ENCODE data around the gene KLK11. TPM values are rescaled to one million over a fixed set of nuclear protein-coding genes. Genes with fewer than 3 reads are reported as not detected.

The KLK11 gene
- total and polyA plus RNA-seq, 2 of the 8 experiments (the other 6 are each of a cell fraction or from before 2014, with no cell fraction given) = 0.45 TPM; not detected in 1

- POLR2A ChIA-PET (ENCODE audit: partially characterized antibody) = interaction anchor here (1.5 kb wide), 1 partner anchor 45 kb away, joined by 5 read pairs; no protein-coding TSS in a partner anchor
- no peak overlapping the region for H3K56ac ChIP-seq (replicated peaks; ENCODE audit: insufficient read length, low read depth, low read length)
- 95% methylated on average over 9 of the region's 9 CpGs; no CpG with 5 or more reads in 1 of the 2 experiments for whole genome bisulfite sequencing, 2 experiments (ENCODE audit: extremely low coverage in 1 of 2, insufficient coverage in 1 of 2, insufficient read length in 1 of 2, insufficient replicate concordance in 2 of 2, low coverage in 1 of 2, low lambda C conversion rate in 2 of 2, missing lambda C conversion rate in 1 of 2)
These were observed 53.5 kb downstream of the KLK11 start for GRCh38 chr19:50972795-50973376.

More at GRCh38 chr19:50972795-50973376, 53.5 kb downstream of the KLK11 start:
- H2BK12ac ChIP-seq (ENCODE audit: low read depth, low read length) = no peak overlapping the region
- no peaks in the 10 kb centered on the region for H3K79me1 ChIP-seq (ENCODE audit: low read depth, low read length)
- no peaks in the 10 kb centered on the region for H3K79me2 ChIP-seq (ENCODE audit: control insufficient read depth in 1 of 2, insufficient read depth in 2 of 2, low read length in 2 of 2)
- 0 out of 2 replicates have a peak overlapping the region, but pooled peaks have one; percentile 39 for H2AK5ac ChIP-seq (ENCODE audit: low read depth, low read length)
- H3K4me2 ChIP-seq (ENCODE audit: insufficient read depth in 1 of 2, low read depth in 2 of 2, low read length in 2 of 2) = no peak overlapping the region
- no peak overlapping the region for H3K23ac ChIP-seq (ENCODE audit: insufficient read length)
- no peak overlapping the region for H4K5ac ChIP-seq (ENCODE audit: insufficient read length, low read depth, low read length)
- no peak overlapping the region for H3K4me3 ChIP-seq (ENCODE audit: extremely low read depth in 1 of 4, insufficient read depth in 2 of 4, low read depth in 3 of 4, low read length in 4 of 4)
- peak overlapping the region; percentile 88 for H4K91ac ChIP-seq (replicated peaks; ENCODE audit: insufficient read length, low read length)
- CTCF ChIA-PET (ENCODE audit: partially characterized antibody) = interaction anchor here (1.0 to 2.6 kb wide), 7 partner anchors 9 to 123 kb away, joined by 3 to 10 read pairs (median 4); partner anchors contain the start of genes KLK10 and KLK7
- H4K20me1 ChIP-seq (replicated peaks in 1 of 2; ENCODE audit: control insufficient read depth in 1 of 2, insufficient read depth in 2 of 2, low read length in 2 of 2) = no peaks in the 10 kb centered on the region
- no peak for DNase-seq (ENCODE audit: low read depth in 1 of 2, low spot score in 2 of 2)
- H2BK5ac ChIP-seq (ENCODE audit: low read depth, low read length) = no peak overlapping the region
- peaks cover 4 to 27% (median 13%) of the 10 kb centered on the region in 4 experiments; a peak in 6 of 7 replicates for H3K4me1 ChIP-seq (replicated peaks in 1 of 4; ENCODE audit: control insufficient read depth in 3 of 4, insufficient read depth in 4 of 4, low read length in 3 of 4)
- FAIRE-seq = no peak
- H3K27me3 ChIP-seq (replicated peaks in 1 of 4; ENCODE audit: control insufficient read depth in 3 of 4, extremely low read depth in 1 of 4, insufficient read depth in 3 of 4, low read length in 3 of 4) = no peaks in the 10 kb centered on the region
- 0 out of 8 replicates have a peak, but pooled peaks cover 0 to 3% (median 0%) of the 10 kb centered on the region in 4 experiments for H3K36me3 ChIP-seq (ENCODE audit: control insufficient read depth in 2 of 4, insufficient read depth in 4 of 4, low read length in 3 of 4)
- H3K23me2 ChIP-seq (ENCODE audit: low read depth, low read length) = no peaks in the 10 kb centered on the region; the same call in 1 of the 2 replicates
- no peak overlapping the region for H3K27ac ChIP-seq (ENCODE audit: low read depth, low read length)
- H4K8ac ChIP-seq (ENCODE audit: extremely low read depth, insufficient read depth, low read length) = no peak overlapping the region
- H3K18ac ChIP-seq (ENCODE audit: extremely low read depth, low read length) = no peak overlapping the region
- TF ChIP-seq CBX8 (IDR thresholded peaks at IDR 0.05; ENCODE audit: borderline replicate concordance, low read depth, low read length) (no peak), ZNF274 (IDR thresholded peaks at IDR 0.05; ENCODE audit: borderline replicate concordance, extremely low read depth, low read length) (no peak), RBBP5 (IDR thresholded peaks at IDR 0.05; ENCODE audit: borderline replicate concordance, low read depth, low read length) (no peak), JUN (IDR thresholded peaks at IDR 0.05; ENCODE audit: low read depth, low read length) (no peak), CHD1 (IDR thresholded peaks at IDR 0.05; ENCODE audit: low read depth, low read length) (no peak), CEBPB (IDR thresholded peaks at IDR 0.05; ENCODE audit: low read depth, low read length) (no peak), USF2 (IDR thresholded peaks at IDR 0.05; ENCODE audit: low read length) (no peak), KDM5A (IDR thresholded peaks at IDR 0.05; ENCODE audit: low read length) (no peak), FOSL1 (IDR thresholded peaks at IDR 0.05; ENCODE audit: insufficient read depth, low read depth, low read length) (no peak), YY1 (IDR thresholded peaks at IDR 0.05; ENCODE audit: low read depth, low read length) (no peak)
- H3K9ac ChIP-seq (replicated peaks in 1 of 4; ENCODE audit: extremely low read depth in 1 of 4, low read depth in 3 of 4, low read length in 3 of 4) = no peak overlapping the region
- H2BK120ac ChIP-seq (replicated peaks; ENCODE audit: low read depth, low read length) = no peak overlapping the region
- H3K9me3 ChIP-seq (ENCODE audit: insufficient read depth in 2 of 2, low read depth in 1 of 2, low read length in 1 of 2) = no peaks in the 10 kb centered on the region
- no peak overlapping the region for H3K4ac ChIP-seq (replicated peaks; ENCODE audit: insufficient read length, low read depth, low read length)
- H2BK20ac ChIP-seq (ENCODE audit: low read length) = peak overlapping the region; percentile 32; the same call in 1 of the 2 replicates
- no peak overlapping the region for H3K14ac ChIP-seq (ENCODE audit: insufficient read length)
- H2AFZ ChIP-seq (ENCODE audit: low read length) = no peak overlapping the region
- no peak overlapping the region for H2BK15ac ChIP-seq (ENCODE audit: low read length)

Data from H1 (cell line).